ENCODE data around the gene SPTB. TPM values are rescaled to one million over a fixed set of nuclear protein-coding genes. Genes with fewer than 3 reads are reported as not detected.

Gene SPTB
- total RNA-seq, 1 experiment from 2014 or later = 2.3 TPM

DNA sequence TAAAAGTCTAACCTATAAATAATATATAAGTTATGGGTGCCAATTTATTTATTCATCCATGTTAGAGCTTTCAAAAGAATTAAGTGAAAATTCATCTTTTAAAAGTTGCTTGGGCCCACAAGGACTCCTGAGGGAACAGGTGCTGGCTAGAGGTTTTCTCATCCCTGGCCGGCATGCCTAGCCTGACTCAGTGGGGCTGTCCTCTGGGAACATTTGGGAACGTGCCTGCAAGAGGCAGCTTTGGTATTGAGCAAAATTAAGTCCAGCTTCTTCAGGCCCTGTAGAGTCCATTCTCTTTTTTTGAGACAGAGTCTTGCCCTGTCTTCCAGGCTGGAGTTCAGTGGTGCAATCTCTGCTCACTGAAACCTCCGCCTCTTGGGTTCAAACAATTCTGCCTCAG, 44.7 kb downstream of the SPTB start:
- no peaks in the 10 kb centered on the region for H3K9me3 ChIP-seq (ENCODE audit: control insufficient read depth, low read depth, low read length)
- H2BK12ac ChIP-seq (ENCODE audit: insufficient read length, low read depth, low read length) = no peak overlapping the region
- no peak overlapping the region for H2BK5ac ChIP-seq (ENCODE audit: insufficient read length, low read length)
- H2BK120ac ChIP-seq (ENCODE audit: low read depth, low read length, poor library complexity, severe bottlenecking) = no peak overlapping the region
- H3K4me1 ChIP-seq (ENCODE audit: insufficient read depth, low read length) = no peaks in the 10 kb centered on the region
- H3K56ac ChIP-seq (ENCODE audit: insufficient read length, low read depth, low read length) = no peak overlapping the region
- no peak for DNase-seq
- H3K9ac ChIP-seq (ENCODE audit: extremely low read depth, insufficient read length, low read length) = no peak overlapping the region
- Mint-ChIP-seq H3K36me3 (ENCODE audit: insufficient read depth in 1 of 3, low read depth in 3 of 3) (no peaks in the 10 kb centered on the region), H3K27ac (no peak overlapping the region), H3K4me3 (no peak overlapping the region), H3K27me3 (ENCODE audit: low read depth) (no peaks in the 10 kb centered on the region), H3K4me1 (no peaks in the 10 kb centered on the region), H3K9me3 (no peaks in the 10 kb centered on the region)
- no peak overlapping the region for H3K18ac ChIP-seq (ENCODE audit: insufficient read length, low read depth, low read length)
- H3K14ac ChIP-seq (ENCODE audit: insufficient read depth, low read length) = no peak overlapping the region
- H2AFZ ChIP-seq (ENCODE audit: low read length) = no peak overlapping the region
- no peaks in the 10 kb centered on the region for H3K23me2 ChIP-seq (ENCODE audit: insufficient read length, low read depth, low read length, poor library complexity, severe bottlenecking)
- H3K4ac ChIP-seq (ENCODE audit: low read depth, low read length) = no peak overlapping the region
- H2BK15ac ChIP-seq (ENCODE audit: low read depth, low read length) = no peak overlapping the region
- no peak overlapping the region for H3K23ac ChIP-seq (ENCODE audit: insufficient read length, low read depth, low read length)
- H2AK5ac ChIP-seq (ENCODE audit: insufficient read length, low read length) = no peak overlapping the region
- H3K27ac ChIP-seq (ENCODE audit: insufficient read length, low read depth, low read length) = no peak overlapping the region
- no peaks in the 10 kb centered on the region for H3K79me1 ChIP-seq (ENCODE audit: insufficient read depth, low read depth, low read length, poor library complexity, severe bottlenecking)
- H4K8ac ChIP-seq (replicated peaks; ENCODE audit: insufficient read length, low read depth, low read length) = no peak overlapping the region
- H2BK20ac ChIP-seq (ENCODE audit: low read depth, low read length, poor library complexity, severe bottlenecking) = no peak overlapping the region
- no peak overlapping the region for H4K5ac ChIP-seq (ENCODE audit: insufficient read length, low read depth, low read length)
- H3K4me2 ChIP-seq (ENCODE audit: insufficient read depth, insufficient read length, low read length) = no peak overlapping the region
- no peaks in the 10 kb centered on the region for H3K27me3 ChIP-seq (ENCODE audit: insufficient read depth, low read length)
- no peak for TF ChIP-seq CTCF (conservative IDR thresholded peaks at IDR 0.05)
- no peaks in the 10 kb centered on the region for H3K79me2 ChIP-seq (ENCODE audit: insufficient read depth, low read length)
- no peak overlapping the region for H3T11ph ChIP-seq (ENCODE audit: low read length)
- no CpG with 5 or more reads among the region's 3 CpGs for WGBS (ENCODE audit: extremely low coverage, insufficient read length, low lambda C conversion rate)
- no peak overlapping the region for H4K91ac ChIP-seq (ENCODE audit: insufficient read length, low read depth, low read length)
- no peaks in the 10 kb centered on the region for H4K20me1 ChIP-seq (ENCODE audit: control insufficient read depth, insufficient read depth, insufficient read length)
